Tibial nerve (tissue), 4 donors: ENCODE measurements around the gene CTNNB1.

ENCODE experiments used
- EP300 ChIP-seq, 2 donors: sonication (generic); formaldehyde crosslinking; IDR thresholded peaks; one replicate each; pipeline ENCODE4 v1.6.1; 2017; ENCODE audit warnings: antibody characterized with exemption in 2 of 2, mild to moderate bottlenecking in 1 of 2
- TF ChIP-seq, protein P1 (sequence below), 5 experiments: fragments of 200-600 bp in 3 of 5; fragments of 450-650 bp in 2 of 5; sonication (generic) in 3 of 5; IDR thresholded peaks; one replicate each; pipeline ENCODE4 v1.5.1; 2016 to 2019; ENCODE audit warnings: antibody characterized with exemption in 5 of 5, mild to moderate bottlenecking in 3 of 5, moderate library complexity in 2 of 5

DNA sequence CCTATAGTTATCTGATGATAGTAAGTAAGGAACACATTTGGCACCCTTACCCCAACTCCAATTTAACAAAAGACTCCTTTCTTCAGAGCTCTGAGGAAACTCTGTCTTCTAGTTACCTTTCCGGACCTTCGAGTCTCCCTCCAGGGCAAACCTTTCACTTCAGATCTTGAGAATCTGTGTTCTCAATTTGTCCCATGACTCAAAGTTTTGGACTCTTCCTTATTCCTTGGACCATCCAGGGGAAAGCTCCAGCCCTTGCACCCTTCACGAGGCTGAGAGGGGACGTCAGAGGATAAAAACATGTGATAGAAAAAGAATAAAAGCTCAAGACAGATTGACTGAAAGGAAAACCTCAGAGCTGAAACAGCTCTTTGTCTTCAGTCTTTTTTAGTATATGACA lies 76.9 kb downstream of the CTNNB1 start:
- TF ChIP-seq EP300 (IDR thresholded peaks at IDR 0.05), result no peak
- TF ChIP-seq, protein P1, sequence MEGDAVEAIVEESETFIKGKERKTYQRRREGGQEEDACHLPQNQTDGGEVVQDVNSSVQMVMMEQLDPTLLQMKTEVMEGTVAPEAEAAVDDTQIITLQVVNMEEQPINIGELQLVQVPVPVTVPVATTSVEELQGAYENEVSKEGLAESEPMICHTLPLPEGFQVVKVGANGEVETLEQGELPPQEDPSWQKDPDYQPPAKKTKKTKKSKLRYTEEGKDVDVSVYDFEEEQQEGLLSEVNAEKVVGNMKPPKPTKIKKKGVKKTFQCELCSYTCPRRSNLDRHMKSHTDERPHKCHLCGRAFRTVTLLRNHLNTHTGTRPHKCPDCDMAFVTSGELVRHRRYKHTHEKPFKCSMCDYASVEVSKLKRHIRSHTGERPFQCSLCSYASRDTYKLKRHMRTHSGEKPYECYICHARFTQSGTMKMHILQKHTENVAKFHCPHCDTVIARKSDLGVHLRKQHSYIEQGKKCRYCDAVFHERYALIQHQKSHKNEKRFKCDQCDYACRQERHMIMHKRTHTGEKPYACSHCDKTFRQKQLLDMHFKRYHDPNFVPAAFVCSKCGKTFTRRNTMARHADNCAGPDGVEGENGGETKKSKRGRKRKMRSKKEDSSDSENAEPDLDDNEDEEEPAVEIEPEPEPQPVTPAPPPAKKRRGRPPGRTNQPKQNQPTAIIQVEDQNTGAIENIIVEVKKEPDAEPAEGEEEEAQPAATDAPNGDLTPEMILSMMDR (IDR thresholded peaks at IDR 0.05), result no peak
